ENCODE results near the gene IL21R. TPM values are rescaled to one million over a fixed set of nuclear protein-coding genes. Genes with fewer than 3 reads are reported as not detected.

Gene IL21R
- total and polyA plus RNA-seq, 9 of the 15 experiments (the other 6 are each of a cell fraction or from before 2014, with no cell fraction given): 0.04 to 0.34 (median 0.18) TPM; not detected in 1

- TF ChIP-seq TSHZ1 (CRISPR knock-in tag; IDR thresholded peaks at IDR 0.05) (no peak), TAL1 (IDR thresholded peaks at IDR 0.05) (no peak), ZKSCAN3 (CRISPR knock-in tag; IDR thresholded peaks at IDR 0.05) (no peak), SRSF1 (IDR thresholded peaks at IDR 0.05; ENCODE audit: low read depth, low read length) (no peak), PCBP1 (IDR thresholded peaks at IDR 0.05; ENCODE audit: low read depth, low read length, poor library complexity, severe bottlenecking) (no peak), ZNF561 (CRISPR knock-in tag; conservative IDR thresholded peaks at IDR 0.05) (no peak), GATAD2A (IDR thresholded peaks at IDR 0.05) (no peak)
Measured at GRCh38 chr16:27414788-27415431, 12.9 kb downstream of the IL21R start (continued).
